Measurements from ENCODE around the gene TMEM63B.
A peak's percentile ranks its signal among the peaks of the same experiment; 100 is the strongest.

TMEM63B gene

DNA sequence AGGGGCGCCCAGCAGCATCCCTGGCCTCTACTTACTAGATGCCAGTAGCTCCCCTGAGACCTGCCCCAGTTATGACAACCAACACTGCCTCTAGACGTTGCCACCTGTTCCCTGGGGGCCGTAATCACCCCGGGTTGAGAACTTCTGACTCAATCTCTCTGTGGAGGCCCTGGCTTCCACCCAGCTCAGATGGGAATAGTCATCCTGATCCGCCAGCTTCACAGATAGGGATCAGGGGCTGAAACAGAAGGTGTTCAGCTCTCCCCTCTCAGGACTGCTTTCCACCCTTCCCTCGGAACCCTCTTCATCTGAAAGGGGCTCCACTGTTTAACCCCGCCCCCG lies 34.6 kb downstream of the TMEM63B start:
- DNase-seq (ENCODE audit: low read depth, low spot score): no peak

GRCh38 chr6:44162876-44163625 lies 35.7 kb downstream of the TMEM63B start:
- no peak overlapping the region for H3K4me3 ChIP-seq (ENCODE audit: low read length)
- no peak for DNase-seq (ENCODE audit: low read depth, low spot score)

More for the DNA sequence above, 34.6 kb downstream of the TMEM63B start:
- no peak overlapping the region for H3K4me3 ChIP-seq (ENCODE audit: low read length)

GRCh38 chr6:44166116-44166515 lies 38.8 kb downstream of the TMEM63B start:
- no peak for DNase-seq (ENCODE audit: low read depth, low spot score)
- no peak overlapping the region for H3K4me3 ChIP-seq (ENCODE audit: low read length)

- H3K4me3 ChIP-seq (ENCODE audit: low read length): no peak overlapping the region
- no peak for DNase-seq (ENCODE audit: low read depth, low spot score)
These were observed 39.3 kb downstream of the TMEM63B start for GRCh38 chr6:44166591-44167184.

GRCh38 chr6:44167567-44167966 lies 40.2 kb downstream of the TMEM63B start:
- H3K4me3 ChIP-seq (ENCODE audit: low read length): no peak overlapping the region
- no peak for DNase-seq (ENCODE audit: low read depth, low spot score)

DNA sequence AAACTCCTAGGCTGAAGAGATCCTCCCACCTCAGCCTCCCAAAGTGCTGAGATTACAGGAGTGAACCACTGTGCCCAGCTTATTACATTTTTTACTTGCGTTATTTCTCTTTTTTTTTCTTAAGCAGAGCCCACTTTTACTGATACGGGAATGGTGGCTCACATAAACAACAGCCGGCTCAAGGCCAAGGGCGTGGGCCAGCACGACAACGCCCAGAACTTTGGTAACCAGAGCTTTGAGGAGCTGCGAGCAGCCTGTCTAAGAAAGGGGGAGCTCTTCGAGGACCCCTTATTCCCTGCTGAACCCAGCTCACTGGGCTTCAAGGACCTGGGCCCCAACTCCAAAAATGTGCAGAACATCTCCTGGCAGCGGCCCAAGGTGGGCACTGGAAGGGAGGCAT lies 41.8 kb downstream of the TMEM63B start:
- DNase-seq (ENCODE audit: low read depth, low spot score): no peak
- H3K4me3 ChIP-seq (ENCODE audit: low read length): no peak overlapping the region

DNA sequence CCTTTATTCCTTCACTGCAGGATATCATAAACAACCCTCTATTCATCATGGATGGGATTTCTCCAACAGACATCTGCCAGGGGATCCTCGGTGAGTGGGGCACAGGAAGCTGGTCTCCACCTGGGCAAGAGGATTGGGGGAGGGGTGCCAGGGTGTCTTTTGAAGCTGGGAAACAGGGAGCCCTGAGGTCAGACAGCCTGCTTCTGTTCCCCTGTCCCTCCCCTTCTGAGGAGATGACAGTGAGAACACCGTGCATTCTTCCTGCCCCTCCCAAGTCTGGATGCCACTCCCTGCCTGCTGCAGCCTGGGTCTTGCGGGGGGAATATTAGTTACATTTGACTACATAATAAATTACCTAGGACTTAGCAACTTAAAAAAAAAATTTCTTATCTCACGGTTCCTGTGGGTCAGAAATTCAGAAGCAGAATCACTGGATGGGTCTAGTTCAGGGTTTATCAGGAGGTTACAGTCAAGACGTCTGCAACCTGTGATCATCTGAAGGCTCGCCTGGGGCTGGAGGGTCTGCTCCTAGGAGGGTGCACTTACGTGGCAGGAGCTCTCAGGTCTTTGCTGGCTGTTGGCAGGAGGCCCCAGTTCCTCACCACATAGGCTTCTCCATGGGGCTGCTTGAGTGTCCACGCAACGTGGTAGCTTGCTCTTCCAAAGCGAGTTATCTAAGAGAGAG lies 42.7 kb downstream of the TMEM63B start:
- no peak for DNase-seq (ENCODE audit: low read depth, low spot score)
- H3K4me3 ChIP-seq (ENCODE audit: low read length): no peak overlapping the region

DNA sequence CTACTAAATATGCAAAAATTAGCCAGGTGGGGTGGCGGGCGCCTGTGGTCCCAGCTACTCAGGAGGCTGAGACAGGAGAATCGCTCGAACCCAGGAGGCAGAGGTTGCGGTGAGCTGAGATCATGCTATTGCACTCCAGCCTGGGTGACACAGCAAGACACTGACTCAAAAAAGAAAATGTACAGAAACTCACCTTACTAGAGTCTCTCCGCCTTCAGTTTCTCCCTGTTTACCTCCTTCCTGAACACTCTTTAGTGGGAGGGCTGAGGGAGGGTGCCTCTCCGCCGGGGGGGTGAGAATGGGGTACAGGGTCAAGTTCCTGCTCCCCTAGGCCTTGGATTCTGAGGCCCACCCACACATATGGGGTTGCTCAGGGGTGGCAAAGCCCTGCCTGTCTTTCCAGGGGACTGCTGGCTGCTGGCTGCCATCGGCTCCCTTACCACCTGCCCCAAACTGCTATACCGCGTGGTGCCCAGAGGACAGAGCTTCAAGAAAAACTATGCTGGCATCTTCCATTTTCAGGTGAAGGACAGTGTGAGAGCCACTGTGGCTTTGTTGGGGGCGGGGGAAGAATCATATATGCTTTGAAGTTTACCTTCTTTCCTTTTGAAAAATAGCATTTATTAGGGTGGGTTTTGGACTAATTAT lies 44.7 kb downstream of the TMEM63B start:
- no peak for DNase-seq (ENCODE audit: low read depth, low spot score)
- no peak overlapping the region for H3K4me3 ChIP-seq (ENCODE audit: low read length)

- H3K4me3 ChIP-seq (ENCODE audit: low read length): no peak overlapping the region
- DNase-seq (ENCODE audit: low read depth, low spot score): peak; percentile 46
These were observed 45.6 kb downstream of the TMEM63B start for GRCh38 chr6:44172731-44173500.

- no peak for DNase-seq (ENCODE audit: low read depth, low spot score)
- no peak overlapping the region for H3K4me3 ChIP-seq (ENCODE audit: low read length)
These were observed 48.9 kb downstream of the TMEM63B start for GRCh38 chr6:44176130-44176761.

GRCh38 chr6:44176762-44177509 lies 49.6 kb downstream of the TMEM63B start:
- no peak overlapping the region for H3K4me3 ChIP-seq (ENCODE audit: low read length)
- no peak for DNase-seq (ENCODE audit: low read depth, low spot score)

DNA sequence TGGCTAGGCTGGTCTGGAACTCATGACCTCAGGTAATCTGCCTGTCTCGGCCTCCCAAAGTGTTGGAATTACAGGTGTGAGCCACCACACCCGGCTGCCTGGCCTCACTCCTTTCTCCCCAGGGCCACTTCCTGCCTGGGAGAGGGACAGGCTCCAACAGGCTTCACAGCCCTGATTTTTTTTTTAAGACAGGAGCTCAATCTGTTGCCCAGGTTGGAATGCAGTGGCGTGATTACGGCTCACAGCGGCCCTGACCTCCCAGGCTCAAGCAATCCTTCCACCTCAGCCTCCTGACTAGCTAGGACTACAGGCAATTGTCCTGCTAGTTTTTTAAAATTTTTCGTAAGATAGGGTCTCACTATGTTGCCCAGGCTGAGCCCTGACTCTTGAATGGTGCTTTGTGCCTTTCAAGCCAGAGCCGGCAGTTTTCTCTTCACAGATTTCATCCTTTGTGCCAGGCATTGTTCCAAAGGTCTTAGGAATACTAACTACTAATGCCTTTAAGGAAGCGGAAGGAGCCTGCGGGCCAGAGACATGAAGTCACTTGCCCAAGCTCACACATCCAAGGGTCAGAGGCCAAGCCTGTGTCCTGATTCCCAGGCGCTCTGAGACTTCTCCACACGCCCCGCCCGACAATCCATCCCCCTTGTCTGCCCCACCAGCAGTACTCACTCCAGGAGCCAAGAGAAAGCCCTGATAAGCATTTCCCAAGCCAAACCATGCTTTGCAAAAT lies 50.5 kb downstream of the TMEM63B start:
- DNase-seq (ENCODE audit: low read depth, low spot score): no peak
- no peak overlapping the region for H3K4me3 ChIP-seq (ENCODE audit: low read length)

- no peak for DNase-seq (ENCODE audit: low read depth, low spot score)
- no peak overlapping the region for H3K4me3 ChIP-seq (ENCODE audit: low read length)
These were observed 51.2 kb downstream of the TMEM63B start for GRCh38 chr6:44178424-44179071.

GRCh38 chr6:44179072-44179536 lies 51.8 kb downstream of the TMEM63B start:
- no peak overlapping the region for H3K4me3 ChIP-seq (ENCODE audit: low read length)
- DNase-seq (ENCODE audit: low read depth, low spot score): no peak

DNA sequence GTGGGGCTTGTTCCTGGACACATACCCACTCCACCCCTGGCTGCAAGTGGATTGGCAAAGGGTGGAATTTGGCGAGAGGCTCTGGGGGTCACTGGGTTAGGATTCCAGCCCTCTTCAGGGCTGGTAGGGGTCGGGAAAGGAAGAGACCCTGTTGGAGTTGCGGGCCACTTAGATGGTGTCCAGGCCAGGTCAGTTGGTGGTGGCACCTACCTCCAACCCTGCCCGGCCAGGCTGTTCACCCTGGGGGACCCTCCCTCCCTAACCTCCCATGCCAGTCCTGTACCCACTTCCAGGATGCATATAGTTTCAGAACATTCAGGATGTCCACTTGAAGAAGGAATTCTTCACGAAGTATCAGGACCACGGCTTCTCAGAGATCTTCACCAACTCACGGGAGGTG lies 52.3 kb downstream of the TMEM63B start:
- no peak for DNase-seq (ENCODE audit: low read depth, low spot score)
- no peak overlapping the region for H3K4me3 ChIP-seq (ENCODE audit: low read length)

DNA sequence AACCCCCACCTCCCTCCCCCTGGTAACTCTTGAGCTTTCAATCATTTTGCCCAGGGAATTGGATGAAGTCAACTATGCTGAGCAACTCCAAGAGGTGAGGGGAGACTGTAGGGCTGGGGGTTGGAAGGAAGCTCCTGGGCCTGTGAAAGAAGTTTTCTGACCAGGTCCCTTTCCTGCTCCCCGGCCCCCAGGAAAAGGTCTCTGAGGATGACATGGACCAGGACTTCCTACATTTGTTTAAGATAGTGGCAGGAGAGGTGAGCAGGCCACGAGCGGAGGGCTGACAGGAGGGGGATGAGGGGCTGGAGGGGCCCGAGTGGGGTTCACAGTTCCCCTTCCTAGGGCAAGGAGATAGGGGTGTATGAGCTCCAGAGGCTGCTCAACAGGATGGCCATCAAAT lies 53.1 kb downstream of the TMEM63B start:
- no peak overlapping the region for H3K4me3 ChIP-seq (ENCODE audit: low read length)
- DNase-seq (ENCODE audit: low read depth, low spot score): no peak

DNA sequence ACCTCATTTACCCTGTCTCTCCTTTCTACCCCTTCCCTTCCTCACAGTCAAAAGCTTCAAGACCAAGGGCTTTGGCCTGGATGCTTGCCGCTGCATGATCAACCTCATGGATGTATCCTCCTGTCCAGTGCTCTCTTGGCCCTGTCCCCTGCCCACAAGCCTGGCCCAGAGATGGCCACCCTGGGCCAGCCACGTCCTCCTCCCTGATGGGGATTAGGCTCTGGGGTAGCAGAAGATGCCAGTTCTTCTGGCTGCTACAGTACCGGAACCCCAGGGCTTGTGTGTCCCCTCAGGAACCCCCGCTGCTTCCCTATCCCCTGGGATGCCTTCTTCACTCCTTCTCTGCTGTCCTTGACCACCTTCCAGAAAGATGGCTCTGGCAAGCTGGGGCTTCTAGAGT lies 53.5 kb downstream of the TMEM63B start:
- no peak for DNase-seq (ENCODE audit: low read depth, low spot score)
- H3K4me3 ChIP-seq (ENCODE audit: low read length): no peak overlapping the region
